GM12874 (cell line): ENCODE results near the gene RCE1.

Experiments
- CTCF ChIP-seq: IDR thresholded peaks from 2 replicates; pipeline ENCODE4 v1.5.1; 2011; ENCODE audit warnings: low read depth, mild to moderate bottlenecking, control low read depth, low read length, moderate library complexity; ENCODE audit not compliant: insufficient read depth

Gene RCE1

GRCh38 chr11:66861038-66861773 lies 18.0 kb downstream of the RCE1 start:
- no peak for TF ChIP-seq CTCF

GRCh38 chr11:66861774-66862558 lies 18.7 kb downstream of the RCE1 start:
- TF ChIP-seq CTCF: no peak

- TF ChIP-seq CTCF: no peak
These were observed 19.4 kb downstream of the RCE1 start for GRCh38 chr11:66862559-66863037.

GRCh38 chr11:66863428-66864125 lies 20.3 kb downstream of the RCE1 start:
- no peak for TF ChIP-seq CTCF

- TF ChIP-seq CTCF: no peak
These were observed 21.1 kb downstream of the RCE1 start for GRCh38 chr11:66864172-66864901.

- TF ChIP-seq CTCF: no peak
These were observed 21.9 kb downstream of the RCE1 start for GRCh38 chr11:66864924-66865697.
